CD4-positive, alpha-beta memory T cell (primary cell): Measurements from ENCODE around the gene KCNG3. TPM values are rescaled to one million over a fixed set of nuclear protein-coding genes. Genes with fewer than 3 reads are reported as not detected.

Experiments
- CTCF ChIA-PET: fragments of 350-600 bp; sonication (Branson Sonifier 250); formaldehyde crosslinking; loops from one replicate; lab custom pipeline; 2021; ENCODE audit warnings: inconsistent platforms; ENCODE audit not compliant: partially characterized antibody; lab: Charles Lee
- POLR2A ChIA-PET: fragments of 350-600 bp; sonication (Branson Sonifier 250); formaldehyde crosslinking; loops from one replicate; lab custom pipeline; 2021; ENCODE audit not compliant: partially characterized antibody; lab: Charles Lee
- DNase-seq, 5 donors: peaks; one replicate each; pipeline versions ENCODE4 v3.0.0 to v3.0.0-alpha.2; 2020 to 2022; ENCODE audit warnings: mixed read lengths in 1 of 5
- H3K27ac ChIP-seq: one replicate; pipeline ENCODE4 v1.7.0; 2013; ENCODE audit warnings: low read depth, low read length
- H3K27me3 ChIP-seq: 2 replicates; pipeline ENCODE4 v1.7.0; 2013; ENCODE audit warnings: mild to moderate bottlenecking, low read length, moderate library complexity; ENCODE audit not compliant: insufficient read depth
- H3K36me3 ChIP-seq: 2 replicates; pipeline ENCODE4 v1.7.0; 2013; ENCODE audit warnings: mild to moderate bottlenecking, low read length, moderate library complexity; ENCODE audit not compliant: insufficient read depth
- H3K4me1 ChIP-seq: 2 replicates; pipeline ENCODE4 v1.7.0; 2013; ENCODE audit warnings: mild to moderate bottlenecking, low read length, moderate library complexity; ENCODE audit not compliant: insufficient read depth
- H3K4me3 ChIP-seq, 2 donors: one replicate each; pipeline ENCODE4 v1.7.0; 2013; ENCODE audit warnings: low read length in 2 of 2, mild to moderate bottlenecking in 1 of 2
- H3K9me3 ChIP-seq, 2 donors: one replicate each; pipeline ENCODE4 v1.7.0; 2013; ENCODE audit warnings: low read length in 2 of 2, control low read depth in 1 of 2; ENCODE audit not compliant: control insufficient read depth in 1 of 2
- H3K27ac Mint-ChIP-seq, 7 donors: one replicate each; pipeline ENCODE4 v1.8.0; 2020 to 2021; ENCODE audit warnings: mixed read lengths in 7 of 7, mild to moderate bottlenecking in 6 of 7, inconsistent platforms in 3 of 7, moderate library complexity in 3 of 7
- H3K27me3 Mint-ChIP-seq, 2 donors: one replicate each; pipeline ENCODE4 v1.8.0; 2020 to 2021; ENCODE audit warnings: mixed read lengths in 2 of 2
- H3K36me3 Mint-ChIP-seq, 2 donors: one replicate each; pipeline ENCODE4 v1.8.0; 2020 to 2021; ENCODE audit warnings: mixed read lengths in 2 of 2, inconsistent platforms in 1 of 2, mild to moderate bottlenecking in 1 of 2
- H3K4me1 Mint-ChIP-seq, 4 donors: one replicate each; pipeline ENCODE4 v1.8.0; 2020 to 2021; ENCODE audit warnings: mixed read lengths in 4 of 4, mild to moderate bottlenecking in 1 of 4
- H3K4me3 Mint-ChIP-seq, 8 donors: one replicate each; pipeline ENCODE4 v1.8.0; 2020 to 2021; ENCODE audit warnings: mixed read lengths in 8 of 8, mild to moderate bottlenecking in 7 of 8, moderate library complexity in 6 of 8, inconsistent platforms in 3 of 8
- H3K9me3 Mint-ChIP-seq, 8 donors: one replicate each; pipeline ENCODE4 v1.8.0; 2020 to 2021; ENCODE audit warnings: mixed read lengths in 8 of 8, mild to moderate bottlenecking in 5 of 8, inconsistent platforms in 3 of 8, moderate library complexity in 1 of 8
- intact Hi-C: fragments of 100-400 bp; cut with micrococcal nuclease; formaldehyde crosslinking; loops from one replicate; pipeline ENCODE4 v1.15.1; 2023
- polyA plus RNA-seq, 2 donors: library from polyadenylated mRNA; unstranded; fragments of 300-500 nt; fragmentation: Illumina TruSeq; gene quantifications; one replicate each; pipeline ENCODE4 v1.2.3, GENCODE V29; 2021
- total RNA-seq, 2 experiments: library from RNA; stranded (reverse); gene quantifications; one replicate each; pipeline ENCODE4 v1.2.3, GENCODE V29; 2021

Gene KCNG3
- total and polyA plus RNA-seq, 4 experiments from 2014 or later: not detected

GRCh38 chr2:42429352-42429751, 64.4 kb downstream of the KCNG3 start:
- POLR2A ChIA-PET: no interaction called here
- CTCF ChIA-PET: no interaction called here
- DNase-seq: no peak
- no peak overlapping the region for H3K27ac Mint-ChIP-seq
- intact Hi-C loops: no loop called here
- no peaks in the 10 kb centered on the region for H3K4me1 Mint-ChIP-seq
- Histone ChIP-seq H3K27ac (no peak overlapping the region), H3K4me3 (no peak overlapping the region), H3K4me1 (no peaks in the 10 kb centered on the region), H3K27me3 (peaks cover 6% of the 10 kb centered on the region), H3K36me3 (no peaks in the 10 kb centered on the region), H3K9me3 (no peaks in the 10 kb centered on the region)
- no peaks in the 10 kb centered on the region for H3K36me3 Mint-ChIP-seq
- no peaks in the 10 kb centered on the region for H3K9me3 Mint-ChIP-seq
- H3K4me3 Mint-ChIP-seq: no peak overlapping the region
- peaks cover 11 to 21% of the 10 kb centered on the region in 2 donors for H3K27me3 Mint-ChIP-seq

DNA sequence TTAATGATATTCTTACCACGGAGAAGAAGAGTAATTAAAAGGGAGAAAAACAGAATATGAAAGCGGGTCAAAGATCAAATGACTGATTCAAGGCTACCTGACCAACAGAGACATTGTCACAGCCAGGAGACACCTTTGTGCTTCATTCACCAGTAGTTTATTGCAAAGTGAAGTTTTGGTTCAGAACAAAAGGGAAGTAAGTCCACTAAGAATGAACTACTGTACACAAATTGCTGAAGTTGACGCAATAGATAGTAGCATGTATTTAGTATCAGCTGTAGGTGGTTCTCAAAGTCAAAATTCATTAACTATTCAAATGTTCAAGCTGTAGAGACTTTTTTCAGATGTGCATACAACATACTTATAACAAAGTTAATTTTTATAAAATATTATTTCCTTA, 68.1 kb downstream of the KCNG3 start:
- DNase-seq: no peak
- Histone ChIP-seq H3K4me3 (no peak overlapping the region), H3K27me3 (no peaks in the 10 kb centered on the region), H3K4me1 (no peaks in the 10 kb centered on the region), H3K36me3 (no peaks in the 10 kb centered on the region), H3K27ac (no peak overlapping the region), H3K9me3 (no peaks in the 10 kb centered on the region)
- Mint-ChIP-seq H3K36me3 (no peaks in the 10 kb centered on the region), H3K4me3 (no peak overlapping the region), H3K27ac (no peak overlapping the region), H3K4me1 (peaks cover 0 to 2% (median 0%) of the 10 kb centered on the region in 4 donors), H3K9me3 (peaks cover 0 to 4% (median 0%) of the 10 kb centered on the region in 8 donors), H3K27me3 (peaks cover 11 to 21% of the 10 kb centered on the region in 2 donors)
- POLR2A ChIA-PET: no interaction called here
- intact Hi-C loops: no loop called here
- CTCF ChIA-PET: no interaction called here

- DNase-seq: no peak
- ChIA-PET CTCF (no interaction called here), POLR2A (no interaction called here)
- Histone ChIP-seq H3K9me3 (no peaks in the 10 kb centered on the region), H3K27me3 (no peaks in the 10 kb centered on the region), H3K4me3 (no peak overlapping the region), H3K27ac (no peak overlapping the region), H3K4me1 (no peaks in the 10 kb centered on the region), H3K36me3 (no peaks in the 10 kb centered on the region)
- Mint-ChIP-seq H3K36me3 (no peaks in the 10 kb centered on the region), H3K4me1 (peaks cover 0 to 2% (median 0%) of the 10 kb centered on the region in 4 donors), H3K4me3 (no peak overlapping the region), H3K9me3 (peaks cover 0 to 4% (median 0%) of the 10 kb centered on the region in 8 donors), H3K27me3 (peaks cover 6 to 18% of the 10 kb centered on the region in 2 donors), H3K27ac (no peak overlapping the region)
- intact Hi-C loops: no loop called here
Measured at GRCh38 chr2:42424033-42424432, 69.7 kb downstream of the KCNG3 start.

GRCh38 chr2:42421601-42422239, 72.1 kb downstream of the KCNG3 start:
- DNase-seq: no peak
- ChIA-PET CTCF (no interaction called here), POLR2A (no interaction called here)

DNA sequence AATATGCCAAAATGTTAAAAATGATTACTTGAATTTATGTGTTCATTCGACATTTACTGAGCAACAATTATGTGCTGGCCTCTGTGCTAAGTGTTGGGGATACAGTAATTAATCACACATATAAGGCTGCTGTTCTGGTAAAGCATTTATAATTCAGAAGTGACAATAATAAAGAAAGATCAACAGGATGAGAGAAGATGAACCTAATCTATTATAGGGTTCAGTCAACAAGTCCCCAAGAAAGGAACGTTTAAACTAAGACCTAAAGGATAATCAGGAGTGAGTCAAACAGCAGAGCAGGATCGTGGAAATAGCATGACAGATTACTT, 72.7 kb downstream of the KCNG3 start:
- H3K27ac ChIP-seq: no peak overlapping the region
- no peak for DNase-seq
- Mint-ChIP-seq H3K36me3 (no peaks in the 10 kb centered on the region), H3K9me3 (peaks cover 0 to 4% (median 0%) of the 10 kb centered on the region in 8 donors), H3K27ac (no peak overlapping the region), H3K4me1 (peaks cover 0 to 2% (median 0%) of the 10 kb centered on the region in 4 donors), H3K27me3 (peaks cover 6 to 17% of the 10 kb centered on the region in 2 donors), H3K4me3 (no peak overlapping the region)
- no peak overlapping the region for H3K4me3 ChIP-seq
- CTCF ChIA-PET: no interaction called here
- no peaks in the 10 kb centered on the region for H3K9me3 ChIP-seq
- H3K36me3 ChIP-seq: no peaks in the 10 kb centered on the region
- POLR2A ChIA-PET: no interaction called here
- H3K27me3 ChIP-seq: no peaks in the 10 kb centered on the region
- H3K4me1 ChIP-seq: no peaks in the 10 kb centered on the region
- intact Hi-C loops: no loop called here

More at GRCh38 chr2:42421601-42422239, 72.1 kb downstream of the KCNG3 start:
- Mint-ChIP-seq H3K4me3 (no peak overlapping the region), H3K27me3 (peaks cover 6 to 18% of the 10 kb centered on the region in 2 donors), H3K27ac (no peak overlapping the region), H3K4me1 (peaks cover 0 to 2% (median 0%) of the 10 kb centered on the region in 4 donors), H3K9me3 (peaks cover 0 to 4% (median 0%) of the 10 kb centered on the region in 8 donors), H3K36me3 (no peaks in the 10 kb centered on the region)
- no peak overlapping the region for H3K27ac ChIP-seq
- no peaks in the 10 kb centered on the region for H3K9me3 ChIP-seq
- no peaks in the 10 kb centered on the region for H3K27me3 ChIP-seq
- intact Hi-C loops: no loop called here
- no peaks in the 10 kb centered on the region for H3K4me1 ChIP-seq
- H3K36me3 ChIP-seq: no peaks in the 10 kb centered on the region
- no peak overlapping the region for H3K4me3 ChIP-seq

GRCh38 chr2:42414648-42415047, 79.1 kb downstream of the KCNG3 start:
- Mint-ChIP-seq H3K36me3 (peaks cover 4 to 8% of the 10 kb centered on the region in 2 donors), H3K27ac (no peak overlapping the region), H3K9me3 (peaks cover 2 to 25% (median 19%) of the 10 kb centered on the region in 8 donors), H3K27me3 (peaks cover 0 to 5% of the 10 kb centered on the region in 2 donors), H3K4me3 (no peak overlapping the region), H3K4me1 (no peaks in the 10 kb centered on the region)
- no peak for DNase-seq
- ChIA-PET POLR2A (no interaction called here), CTCF (no interaction called here)
- H3K36me3 ChIP-seq: no peaks in the 10 kb centered on the region
- H3K27me3 ChIP-seq: no peaks in the 10 kb centered on the region
- no peaks in the 10 kb centered on the region for H3K9me3 ChIP-seq
- H3K4me1 ChIP-seq: no peaks in the 10 kb centered on the region
- intact Hi-C loops: no loop called here
- H3K27ac ChIP-seq: no peak overlapping the region
- no peak overlapping the region for H3K4me3 ChIP-seq

DNA sequence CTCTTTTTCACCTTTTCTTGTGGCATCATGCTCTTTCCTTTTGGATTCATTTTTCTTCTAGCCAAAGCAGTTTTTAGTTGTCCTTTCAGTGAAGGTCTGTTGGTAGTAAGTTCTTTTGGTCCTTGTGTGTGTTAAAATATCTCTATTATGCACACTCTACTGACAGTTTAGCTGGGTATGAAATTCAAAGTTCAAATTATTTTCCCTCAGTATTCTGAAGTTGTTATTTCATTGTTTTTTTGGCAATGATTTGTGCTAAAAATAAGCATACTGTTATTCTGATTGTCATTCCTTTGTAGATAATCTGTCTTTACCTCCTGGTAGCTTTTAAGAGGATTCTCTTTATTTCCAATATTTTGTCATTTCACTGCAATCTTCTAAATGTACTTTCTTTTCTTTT, 79.6 kb downstream of the KCNG3 start:
- no peaks in the 10 kb centered on the region for H3K27me3 ChIP-seq
- Mint-ChIP-seq H3K27ac (peak overlapping the region in 1 of 7 donors; percentile 79), H3K4me3 (no peak overlapping the region), H3K36me3 (peaks cover 4 to 8% of the 10 kb centered on the region in 2 donors), H3K27me3 (peaks cover 0 to 6% of the 10 kb centered on the region in 2 donors), H3K9me3 (peaks cover 2 to 25% (median 19%) of the 10 kb centered on the region in 8 donors), H3K4me1 (no peaks in the 10 kb centered on the region)
- no peak overlapping the region for H3K27ac ChIP-seq
- no peaks in the 10 kb centered on the region for H3K9me3 ChIP-seq
- CTCF ChIA-PET: no interaction called here
- intact Hi-C loops: no loop called here
- H3K36me3 ChIP-seq: no peaks in the 10 kb centered on the region
- no peaks in the 10 kb centered on the region for H3K4me1 ChIP-seq
- no peak for DNase-seq
- H3K4me3 ChIP-seq: no peak overlapping the region
- POLR2A ChIA-PET: no interaction called here
